Upper lobe of left lung (tissue), 6 donors: ENCODE measurements around the gene PTX4. TPM values are rescaled to one million over a fixed set of nuclear protein-coding genes. Genes with fewer than 3 reads are reported as not detected.
"Not testable (repeated sequence)": the region's sequence is repeated elsewhere in the genome, so short reads cannot be mapped to it uniquely, and the experiment has no call there.

Experiments used
- ATAC-seq, 2 donors: fragments of 200-7000 bp; cut with Tn5 transposase; one replicate each; pipeline ENCODE4 v1.9.1; 2022; ENCODE audit warnings: mild to moderate bottlenecking in 2 of 2, moderate library complexity in 2 of 2; ENCODE audit not compliant: low FRiP score in 2 of 2
- DNase-seq, 2 donors: peaks; one replicate each; pipeline ENCODE4 v3.0.0-alpha.2; 2019 to 2020
- H3K27ac ChIP-seq, 4 donors: fragments of 200-600 bp; sonication (generic); one replicate each; pipeline ENCODE4 v1.5.1; 2016 to 2019
- H3K27me3 ChIP-seq, 4 donors: fragments of 200-600 bp; sonication (generic); one replicate each; pipeline ENCODE4 v1.5.1; 2017 to 2019
- H3K36me3 ChIP-seq, 4 donors: fragments of 200-600 bp; sonication (generic); one replicate each; pipeline ENCODE4 v1.5.1; 2016 to 2019
- H3K4me1 ChIP-seq, 4 donors: fragments of 200-600 bp; sonication (generic); one replicate each; pipeline ENCODE4 v1.5.1; 2018 to 2019
- H3K4me3 ChIP-seq, 4 donors: fragments of 200-600 bp; sonication (generic); one replicate each; pipeline ENCODE4 v1.5.1; 2017 to 2019; ENCODE audit warnings: mild to moderate bottlenecking in 2 of 4, moderate library complexity in 1 of 4
- H3K9me3 ChIP-seq, 4 donors: fragments of 200-600 bp; sonication (generic); one replicate each; pipeline ENCODE4 v1.5.1; 2018 to 2019
- EP300 ChIP-seq, 4 donors: sonication (generic); formaldehyde crosslinking; IDR thresholded peaks; one replicate each; pipeline ENCODE4 v1.5.1; 2017; ENCODE audit warnings: antibody characterized with exemption in 4 of 4, control low read depth in 2 of 4
- POLR2A ChIP-seq, 4 donors: fragments of 450-650 bp; IDR thresholded peaks; one replicate each; pipeline ENCODE4 v1.5.1; 2016 to 2017; ENCODE audit warnings: antibody characterized with exemption in 4 of 4, mild to moderate bottlenecking in 2 of 4
- POLR2AphosphoS5 ChIP-seq, 2 donors: sonication (generic); formaldehyde crosslinking; IDR thresholded peaks; one replicate each; pipeline ENCODE4 v1.5.1; 2017; ENCODE audit warnings: antibody characterized with exemption in 2 of 2
- WGBS, 2 donors: methylation state at CpG; one replicate each; pipeline ENCODE4 v1.1.5; 2017 to 2018; 5-methylcytosine and 5-hydroxymethylcytosine counted together
- total RNA-seq, 6 donors: library from RNA; depleted of rRNA in 4 of 6; stranded (reverse); fragments of >200 nt in 4 of 6; gene quantifications; one replicate each; pipeline versions ENCODE4 v1.1.0 to v1.2.1, GENCODE V29; 2016 to 2021
- TF ChIP-seq, protein P1 (sequence below), 6 experiments: fragments of 450-650 bp in 4 of 6; fragments of 200-600 bp in 2 of 6; sonication (generic) in 2 of 6; IDR thresholded peaks; one replicate each; pipeline ENCODE4 v1.5.1; 2016 to 2019; ENCODE audit warnings: antibody characterized with exemption in 6 of 6
- donor health status: DM: no; HTN: no; CAD: no; lungs with moderate emphysema.
- donor health status: DM: no; HTN: yes; CAD: no; lungs with severe emphysema.

Gene PTX4
- total RNA-seq, 6 donors from 2014 or later, result 0.30 to 0.34 (median 0.34) TPM; not detected in 3

DNA sequence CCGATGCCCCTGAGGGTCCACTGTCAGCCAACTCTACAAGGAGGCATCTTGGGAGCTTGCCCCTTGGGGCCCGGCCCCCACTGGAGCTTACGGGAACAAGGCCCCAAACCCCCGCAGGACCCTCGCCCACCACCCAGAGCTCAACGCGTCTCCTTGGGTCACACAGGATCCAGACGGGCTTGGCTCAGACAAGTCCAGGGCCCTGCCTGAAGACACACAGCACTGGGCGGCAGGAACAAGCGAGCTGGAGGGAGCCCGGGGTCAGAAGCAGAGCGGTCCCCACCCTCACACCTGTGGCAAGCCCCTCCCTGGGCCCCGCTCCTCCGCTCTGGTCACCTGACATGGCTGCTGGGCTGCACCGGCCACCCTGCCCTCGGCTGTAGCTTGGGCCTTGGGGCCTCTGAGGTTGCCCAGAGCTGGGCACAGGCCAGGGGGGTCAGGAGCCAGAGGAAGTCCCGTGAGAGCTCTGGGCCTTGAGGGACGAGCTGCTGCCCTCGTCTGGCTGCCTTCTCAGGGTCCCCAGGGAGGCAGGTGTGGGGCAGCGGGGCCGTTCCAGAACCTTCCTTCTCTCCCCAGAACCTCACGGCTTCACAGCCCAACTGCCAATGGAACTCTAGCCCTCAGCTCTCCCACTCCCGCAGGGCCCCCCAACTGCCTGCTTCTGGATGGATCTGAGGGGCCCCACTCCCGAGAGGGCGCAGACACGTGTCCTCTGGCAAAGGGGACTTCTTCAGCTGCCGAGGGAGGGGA is 44.6 kb downstream of the PTX4 start, which contains the start of gene CCDC154:
Gene CCDC154, minus strand, starts transcription at position 577 of the 750 bp plus-strand sequence. Its CDS starts 234 bp downstream, at position 343.
- WGBS, 2 donors, result 73 to 79% methylated on average over 9 to 26 of the region's 27 CpGs
- ATAC-seq, result no peak

DNA sequence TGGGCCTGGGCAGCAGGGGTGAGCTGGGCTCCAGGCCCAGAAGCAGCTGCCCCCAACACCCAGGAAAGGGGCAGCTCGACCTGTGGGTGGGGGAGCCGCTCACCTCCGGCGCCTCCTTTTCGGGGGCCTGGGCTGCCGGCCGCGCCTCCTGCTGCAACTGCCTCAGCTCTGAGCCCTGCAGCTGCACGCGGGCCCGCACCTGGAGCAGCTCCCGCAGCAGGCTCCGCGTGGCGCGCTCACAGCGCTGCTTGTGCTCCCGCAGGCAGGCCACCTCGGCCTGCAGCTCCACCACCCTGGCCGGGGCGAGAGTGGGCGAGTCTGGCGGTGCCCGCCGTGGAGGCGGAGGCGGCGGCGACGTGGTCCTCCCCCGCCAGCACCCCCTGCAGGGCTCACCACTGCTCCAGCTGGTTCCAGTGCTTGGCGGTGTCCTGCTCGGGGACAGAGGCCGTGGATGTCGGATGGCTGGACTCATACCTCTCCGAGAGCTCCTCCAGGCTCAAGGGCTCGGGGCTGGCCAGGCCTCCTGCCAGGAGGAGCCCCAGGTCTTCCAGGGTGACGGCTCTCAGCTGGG is 45.3 kb downstream of the PTX4 start:
- WGBS, 2 donors, result 91% methylated on average over 34 of the region's 38 CpGs; no CpG with 5 or more reads in 1 of the 2 donors
- ATAC-seq (no peak), DNase-seq (peak in 1 of 2 donors; percentile 85)
- no peak for TF ChIP-seq EP300 (IDR thresholded peaks at IDR 0.05)
- no peak for TF ChIP-seq POLR2AphosphoS5 (IDR thresholded peaks at IDR 0.05)
- TF ChIP-seq POLR2A (IDR thresholded peaks at IDR 0.05), result no peak
- TF ChIP-seq, protein P1, sequence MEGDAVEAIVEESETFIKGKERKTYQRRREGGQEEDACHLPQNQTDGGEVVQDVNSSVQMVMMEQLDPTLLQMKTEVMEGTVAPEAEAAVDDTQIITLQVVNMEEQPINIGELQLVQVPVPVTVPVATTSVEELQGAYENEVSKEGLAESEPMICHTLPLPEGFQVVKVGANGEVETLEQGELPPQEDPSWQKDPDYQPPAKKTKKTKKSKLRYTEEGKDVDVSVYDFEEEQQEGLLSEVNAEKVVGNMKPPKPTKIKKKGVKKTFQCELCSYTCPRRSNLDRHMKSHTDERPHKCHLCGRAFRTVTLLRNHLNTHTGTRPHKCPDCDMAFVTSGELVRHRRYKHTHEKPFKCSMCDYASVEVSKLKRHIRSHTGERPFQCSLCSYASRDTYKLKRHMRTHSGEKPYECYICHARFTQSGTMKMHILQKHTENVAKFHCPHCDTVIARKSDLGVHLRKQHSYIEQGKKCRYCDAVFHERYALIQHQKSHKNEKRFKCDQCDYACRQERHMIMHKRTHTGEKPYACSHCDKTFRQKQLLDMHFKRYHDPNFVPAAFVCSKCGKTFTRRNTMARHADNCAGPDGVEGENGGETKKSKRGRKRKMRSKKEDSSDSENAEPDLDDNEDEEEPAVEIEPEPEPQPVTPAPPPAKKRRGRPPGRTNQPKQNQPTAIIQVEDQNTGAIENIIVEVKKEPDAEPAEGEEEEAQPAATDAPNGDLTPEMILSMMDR (IDR thresholded peaks at IDR 0.05), result no peak
- Histone ChIP-seq H3K9me3 (no peaks in the 10 kb centered on the region), H3K27ac (no peak overlapping the region), H3K4me3 (no peak overlapping the region), H3K27me3 (no peaks in the 10 kb centered on the region), H3K4me1 (no peaks in the 10 kb centered on the region), H3K36me3 (peaks cover 4 to 34% (median 29%) of the 10 kb centered on the region in 4 donors)

More for the DNA sequence above, 44.6 kb downstream of the PTX4 start, which contains the start of gene CCDC154:
- no peaks in the 10 kb centered on the region for H3K27me3 ChIP-seq
- no peaks in the 10 kb centered on the region for H3K4me1 ChIP-seq
- DNase-seq, result peak in 1 of 2 donors; percentile 81
- peaks cover 4 to 39% (median 34%) of the 10 kb centered on the region in 4 donors for H3K36me3 ChIP-seq
- TF ChIP-seq, protein P1 (IDR thresholded peaks at IDR 0.05), result no peak
- no peak for TF ChIP-seq EP300 (IDR thresholded peaks at IDR 0.05)
- no peak for TF ChIP-seq POLR2AphosphoS5 (IDR thresholded peaks at IDR 0.05)
- no peak for TF ChIP-seq POLR2A (IDR thresholded peaks at IDR 0.05)
- no peak within 1 kb of the TSS for H3K27ac ChIP-seq
- H3K9me3 ChIP-seq, result no peaks in the 10 kb centered on the region
- no peak within 1 kb of the TSS for H3K4me3 ChIP-seq

DNA sequence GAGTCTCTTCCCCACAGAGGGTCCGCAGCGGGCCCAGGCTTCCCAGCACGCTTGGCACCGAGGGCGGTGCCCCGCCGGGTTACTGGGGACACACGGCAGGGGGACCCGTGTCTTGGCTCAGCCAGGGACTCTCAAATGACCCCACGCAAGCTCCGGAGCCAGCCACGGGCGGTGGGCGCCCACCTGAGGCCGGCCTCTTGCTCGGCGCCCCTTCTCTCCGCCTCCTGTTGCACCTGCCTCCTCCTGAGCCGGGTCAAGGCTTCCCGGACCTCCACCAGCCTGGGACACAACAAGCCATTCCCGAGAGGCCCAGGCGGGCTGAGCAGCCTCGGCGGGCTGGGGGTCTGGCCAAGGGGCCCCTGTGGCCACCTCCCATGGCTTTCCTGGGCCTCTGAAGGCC is 46.0 kb downstream of the PTX4 start:
- Histone ChIP-seq H3K9me3 (no peaks in the 10 kb centered on the region), H3K36me3 (peaks cover 4 to 26% (median 21%) of the 10 kb centered on the region in 4 donors), H3K27ac (no peak overlapping the region), H3K4me1 (no peaks in the 10 kb centered on the region), H3K4me3 (no peak overlapping the region), H3K27me3 (no peaks in the 10 kb centered on the region)
- peak in 1 of 2 donors; percentile 79 for DNase-seq
- no peak for ATAC-seq
- no peak for TF ChIP-seq POLR2AphosphoS5 (IDR thresholded peaks at IDR 0.05)
- no peak for TF ChIP-seq POLR2A (IDR thresholded peaks at IDR 0.05)
- TF ChIP-seq EP300 (IDR thresholded peaks at IDR 0.05), result no peak
- 91 to 96% methylated on average over 10 to 13 of the region's 24 CpGs for WGBS, 2 donors

DNA sequence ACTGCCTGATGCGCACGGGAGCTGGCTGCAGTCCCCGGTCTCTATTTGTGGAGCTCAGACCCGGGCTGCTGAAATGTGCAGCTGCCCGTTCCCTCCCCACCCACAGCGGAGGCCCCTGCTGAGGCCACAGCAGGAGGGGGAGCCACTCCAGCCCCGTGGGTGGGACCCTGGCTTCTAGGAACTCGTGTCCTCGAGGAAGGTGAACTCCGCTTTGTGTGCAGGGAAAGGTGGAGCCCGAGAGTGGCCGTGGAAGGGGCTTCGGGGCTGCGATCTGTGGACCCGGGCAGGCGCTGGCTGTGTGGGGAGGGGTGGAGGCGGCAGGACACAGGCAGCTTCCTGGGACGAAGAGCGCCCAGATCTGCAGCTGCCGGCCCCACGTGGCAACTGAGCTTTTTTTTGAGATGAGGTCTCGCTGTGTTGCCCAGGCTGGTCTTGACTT is 47.3 kb downstream of the PTX4 start:
- Histone ChIP-seq H3K9me3 (no peaks in the 10 kb centered on the region), H3K27me3 (no peaks in the 10 kb centered on the region), H3K4me1 (no peaks in the 10 kb centered on the region), H3K4me3 (no peak overlapping the region), H3K36me3 (peaks cover 0 to 13% (median 9%) of the 10 kb centered on the region in 4 donors), H3K27ac (no peak overlapping the region)
- 64 to 68% methylated on average over 14 to 22 of the region's 22 CpGs for WGBS, 2 donors
- DNase-seq, result peak in 1 of 2 donors; percentile 68
- TF ChIP-seq POLR2A (IDR thresholded peaks at IDR 0.05) (no peak), EP300 (IDR thresholded peaks at IDR 0.05) (no peak), POLR2AphosphoS5 (IDR thresholded peaks at IDR 0.05) (no peak)
- ATAC-seq, result no peak

DNA sequence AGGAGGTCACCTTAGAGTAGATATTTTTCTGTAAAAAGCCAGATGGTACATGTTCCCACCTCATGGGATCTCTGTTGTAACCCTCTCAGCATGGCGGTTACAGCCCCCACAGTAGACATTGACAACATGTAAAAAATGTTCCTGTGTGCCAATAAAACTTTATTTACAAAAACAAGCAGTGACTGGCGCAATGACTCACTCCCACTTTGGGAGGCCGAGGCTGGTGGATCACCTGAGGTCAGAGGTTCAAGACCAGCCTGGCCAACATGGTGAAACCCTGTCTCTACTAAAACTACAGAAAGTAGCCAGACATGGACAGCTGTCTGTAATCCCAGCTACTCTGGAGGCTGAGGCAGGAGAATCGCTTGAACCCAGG is 49.1 kb downstream of the PTX4 start:
- H3K4me3 ChIP-seq, H3K4me1 ChIP-seq, ATAC-seq, H3K9me3 ChIP-seq, H3K36me3 ChIP-seq, H3K27me3 ChIP-seq, H3K27ac ChIP-seq, DNase-seq: not testable (repeated sequence)
- 92 to 96% methylated on average over 4 of the region's 4 CpGs for WGBS, 2 donors

DNA sequence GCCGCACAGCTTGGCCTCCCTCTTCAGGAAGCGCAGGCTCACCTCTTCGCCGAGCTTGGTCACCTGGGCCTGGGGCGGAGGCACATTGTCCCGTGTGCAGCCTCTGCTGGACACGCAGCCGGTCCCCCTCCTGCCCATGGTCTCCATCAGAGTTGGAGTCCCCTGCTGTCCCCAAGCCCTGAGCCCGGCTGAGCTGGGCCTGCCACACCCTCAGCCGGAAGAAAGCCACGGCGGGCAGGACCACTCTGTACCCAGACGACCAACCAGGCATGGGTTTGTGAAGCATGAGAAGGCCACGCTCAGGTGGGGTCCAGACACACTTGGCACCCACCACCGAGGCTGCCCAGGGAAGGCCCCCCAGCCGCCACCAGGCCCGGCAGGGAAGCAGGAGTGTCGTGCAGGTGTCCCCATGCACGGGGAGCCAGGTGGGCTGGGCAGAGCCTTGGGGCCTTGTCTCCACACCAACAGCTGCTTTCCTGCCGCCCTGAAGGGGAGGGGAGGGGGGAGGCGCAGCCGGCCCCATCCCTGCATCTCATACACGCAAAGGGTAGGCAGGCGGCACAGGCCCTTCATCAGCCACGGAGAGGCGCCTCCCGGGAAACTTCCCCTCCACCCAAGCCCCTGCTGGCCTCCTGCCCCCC is 49.6 kb downstream of the PTX4 start:
- Histone ChIP-seq H3K27ac (no peak overlapping the region), H3K4me3 (no peak overlapping the region), H3K4me1 (no peaks in the 10 kb centered on the region), H3K27me3 (no peaks in the 10 kb centered on the region), H3K9me3 (no peaks in the 10 kb centered on the region), H3K36me3 (no peaks in the 10 kb centered on the region)
- ATAC-seq (no peak), DNase-seq (peak in 1 of 2 donors; percentile 75)
- TF ChIP-seq POLR2A (IDR thresholded peaks at IDR 0.05), result no peak
- no peak for TF ChIP-seq POLR2AphosphoS5 (IDR thresholded peaks at IDR 0.05)
- TF ChIP-seq, protein P1 (IDR thresholded peaks at IDR 0.05), result no peak
- no peak for TF ChIP-seq EP300 (IDR thresholded peaks at IDR 0.05)
- WGBS, 2 donors, result 76 to 85% methylated on average over 11 to 27 of the region's 27 CpGs
